HCT116 (cell line): ENCODE measurements around the gene SPATA19.

Source experiments
- CEBPB ChIP-seq: IDR thresholded peaks from 2 replicates; pipeline ENCODE4 v1.6.1; 2012; ENCODE audit warnings: low read depth
- CTCF ChIP-seq, 3 experiments: fragments of 200-600 bp in 1 of 3; sonication (generic) in 1 of 3; IDR thresholded peaks in 2 of 3; conservative IDR thresholded peaks in 1 of 3; 2 replicates each; pipeline ENCODE4 v1.5.1; 2012 to 2017; ENCODE audit warnings: low read depth in 2 of 3, low read length in 2 of 3, antibody characterized with exemption in 1 of 3, borderline replicate concordance in 1 of 3, control low read depth in 1 of 3, mild to moderate bottlenecking in 1 of 3, mixed read lengths in 1 of 3, mixed run types in 1 of 3, moderate library complexity in 1 of 3; ENCODE audit not compliant: insufficient read depth in 1 of 3
- EZH2 ChIP-seq: fragments of 200-600 bp; sonication (generic); IDR thresholded peaks from 2 replicates; pipeline ENCODE4 v1.6.1; 2017; ENCODE audit warnings: antibody characterized with exemption, mixed run types
- EZH2phosphoT487 ChIP-seq: fragments of 200-600 bp; IDR thresholded peaks from 2 replicates; pipeline ENCODE4 v1.6.1; 2018; ENCODE audit warnings: antibody characterized with exemption, borderline replicate concordance
- POLR2A ChIP-seq: IDR thresholded peaks from 2 replicates; pipeline ENCODE4 v1.7.0; 2011; ENCODE audit warnings: borderline replicate concordance; ENCODE audit not compliant: insufficient read depth, insufficient read length; ENCODE audit errors: extremely low read depth
- RAD21 ChIP-seq: IDR thresholded peaks from 2 replicates; pipeline ENCODE4 v1.6.1; 2012; ENCODE audit warnings: low read depth, mild to moderate bottlenecking
- SIN3A ChIP-seq: IDR thresholded peaks from 2 replicates; pipeline ENCODE4 v1.6.1; 2012; ENCODE audit warnings: low read depth
- TF ChIP-seq, protein P1 (sequence below): IDR thresholded peaks from 2 replicates; pipeline ENCODE4 v1.6.1; 2012; ENCODE audit warnings: low read depth
- TF ChIP-seq, protein P2 (sequence below): IDR thresholded peaks from 2 replicates; pipeline ENCODE4 v1.6.1; 2012

- TF ChIP-seq CTCF (IDR thresholded peaks at IDR 0.05 in 2 of 3, conservative IDR thresholded peaks at IDR 0.05 in 1 of 3; ENCODE audit: borderline replicate concordance in 1 of 3, insufficient read depth in 1 of 3, low read depth in 2 of 3, low read length in 2 of 3) (no peak), POLR2A (no peak), CEBPB (no peak), EZH2 (no peak), SIN3A (no peak), RAD21 (no peak), EZH2phosphoT487 (no peak)
- TF ChIP-seq, protein P1, sequence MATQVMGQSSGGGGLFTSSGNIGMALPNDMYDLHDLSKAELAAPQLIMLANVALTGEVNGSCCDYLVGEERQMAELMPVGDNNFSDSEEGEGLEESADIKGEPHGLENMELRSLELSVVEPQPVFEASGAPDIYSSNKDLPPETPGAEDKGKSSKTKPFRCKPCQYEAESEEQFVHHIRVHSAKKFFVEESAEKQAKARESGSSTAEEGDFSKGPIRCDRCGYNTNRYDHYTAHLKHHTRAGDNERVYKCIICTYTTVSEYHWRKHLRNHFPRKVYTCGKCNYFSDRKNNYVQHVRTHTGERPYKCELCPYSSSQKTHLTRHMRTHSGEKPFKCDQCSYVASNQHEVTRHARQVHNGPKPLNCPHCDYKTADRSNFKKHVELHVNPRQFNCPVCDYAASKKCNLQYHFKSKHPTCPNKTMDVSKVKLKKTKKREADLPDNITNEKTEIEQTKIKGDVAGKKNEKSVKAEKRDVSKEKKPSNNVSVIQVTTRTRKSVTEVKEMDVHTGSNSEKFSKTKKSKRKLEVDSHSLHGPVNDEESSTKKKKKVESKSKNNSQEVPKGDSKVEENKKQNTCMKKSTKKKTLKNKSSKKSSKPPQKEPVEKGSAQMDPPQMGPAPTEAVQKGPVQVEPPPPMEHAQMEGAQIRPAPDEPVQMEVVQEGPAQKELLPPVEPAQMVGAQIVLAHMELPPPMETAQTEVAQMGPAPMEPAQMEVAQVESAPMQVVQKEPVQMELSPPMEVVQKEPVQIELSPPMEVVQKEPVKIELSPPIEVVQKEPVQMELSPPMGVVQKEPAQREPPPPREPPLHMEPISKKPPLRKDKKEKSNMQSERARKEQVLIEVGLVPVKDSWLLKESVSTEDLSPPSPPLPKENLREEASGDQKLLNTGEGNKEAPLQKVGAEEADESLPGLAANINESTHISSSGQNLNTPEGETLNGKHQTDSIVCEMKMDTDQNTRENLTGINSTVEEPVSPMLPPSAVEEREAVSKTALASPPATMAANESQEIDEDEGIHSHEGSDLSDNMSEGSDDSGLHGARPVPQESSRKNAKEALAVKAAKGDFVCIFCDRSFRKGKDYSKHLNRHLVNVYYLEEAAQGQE = no peak
- TF ChIP-seq, protein P2, sequence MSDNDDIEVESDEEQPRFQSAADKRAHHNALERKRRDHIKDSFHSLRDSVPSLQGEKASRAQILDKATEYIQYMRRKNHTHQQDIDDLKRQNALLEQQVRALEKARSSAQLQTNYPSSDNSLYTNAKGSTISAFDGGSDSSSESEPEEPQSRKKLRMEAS = no peak
These were observed 54.3 kb downstream of the SPATA19 start for GRCh38 chr11:133790995-133791394.
